RKO (cell line): Measurements from ENCODE around the gene CYSRT1.

Source experiments
- DNase-seq: peaks from one replicate; pipeline ENCODE4 v3.0.0-alpha.2; 2016; ENCODE audit warnings: low spot score

CYSRT1 gene

DNA sequence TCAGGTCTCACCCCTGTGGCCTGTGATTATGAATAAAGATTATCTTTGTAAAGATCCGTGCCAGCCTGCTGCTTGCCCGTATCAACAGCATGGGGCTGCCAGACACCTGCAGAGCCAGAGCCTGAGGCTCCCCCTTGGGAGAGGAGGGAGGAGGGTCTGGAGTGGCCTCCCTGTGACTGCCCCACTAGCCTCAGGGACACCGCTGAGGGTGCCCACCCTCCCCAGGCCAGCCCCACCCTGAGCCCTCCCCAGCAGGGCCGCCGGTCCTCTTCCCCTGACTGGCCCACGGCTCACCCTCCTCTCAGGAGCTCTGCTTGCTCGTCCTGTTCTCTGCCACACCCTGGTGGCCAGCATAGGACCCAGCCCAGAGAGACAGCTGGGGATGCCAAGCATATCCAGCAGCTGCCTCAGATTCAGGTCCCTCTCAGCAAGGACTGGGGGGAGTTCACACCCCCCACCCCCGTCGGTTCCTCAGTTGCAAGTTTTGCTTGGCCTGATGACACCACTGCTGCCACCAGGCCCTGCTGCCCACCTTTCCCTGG is 34.6 kb upstream of the CYSRT1 start:
- DNase-seq = peak; percentile 83

DNA sequence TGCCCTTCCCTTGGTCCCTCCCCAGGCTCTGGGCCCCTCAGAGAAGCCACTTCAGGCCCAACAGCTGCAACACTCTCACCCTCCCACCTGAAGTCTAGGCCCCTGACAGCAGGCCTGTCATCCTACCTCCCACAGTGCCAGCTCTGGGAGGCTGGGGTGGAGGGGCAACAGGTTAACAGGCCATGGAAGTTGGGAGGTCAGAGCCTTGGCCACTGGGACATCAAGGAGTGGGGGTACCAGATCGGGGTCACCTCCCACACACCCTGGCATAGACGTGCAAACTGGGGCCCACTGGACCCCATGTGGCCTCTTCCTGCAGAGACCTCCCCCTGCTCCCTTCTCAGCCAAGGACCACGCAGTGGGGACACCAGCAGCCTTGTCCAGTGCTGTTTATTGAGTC is 33.7 kb upstream of the CYSRT1 start:
- no peak for DNase-seq

DNA sequence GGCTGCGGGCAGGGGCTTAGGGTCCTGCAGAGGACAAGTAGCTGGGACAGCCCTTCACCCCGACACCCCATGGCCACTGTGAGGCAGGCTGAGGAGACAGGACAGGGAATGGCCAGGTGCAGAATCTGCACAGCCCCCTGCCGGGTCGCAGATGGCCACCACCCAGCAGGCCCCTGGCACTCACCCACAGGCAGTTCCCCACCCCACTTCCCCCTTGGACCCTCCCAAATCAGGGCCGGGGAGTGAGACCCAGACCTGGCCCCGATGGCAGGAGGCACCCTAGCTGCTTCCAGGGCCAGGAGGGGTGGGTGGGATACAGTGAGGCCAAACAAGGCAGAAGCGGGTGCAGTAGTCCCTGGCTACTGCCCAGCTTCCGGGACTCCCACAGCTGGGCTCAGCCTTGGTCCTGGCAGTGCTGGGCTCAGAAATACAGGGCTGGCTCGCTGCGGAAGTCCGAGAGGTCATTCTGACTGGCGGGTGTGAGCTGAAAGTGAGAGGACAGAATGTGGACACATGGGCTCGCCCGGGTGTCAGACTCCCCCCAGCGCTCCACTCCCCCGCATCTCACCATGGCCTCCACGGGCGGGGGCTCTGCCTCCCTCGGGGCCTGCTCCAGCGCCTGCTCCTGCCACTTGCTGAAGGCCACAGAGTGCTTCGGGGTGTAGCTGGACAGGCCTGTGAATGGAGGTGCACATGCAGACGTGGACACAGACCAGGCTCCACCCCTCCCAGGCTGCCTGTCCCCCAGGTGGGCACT is 33.1 kb upstream of the CYSRT1 start:
- DNase-seq = no peak

GRCh38 chr9:137192448-137192780 is 32.6 kb upstream of the CYSRT1 start:
- no peak for DNase-seq

GRCh38 chr9:137192859-137193258 is 32.1 kb upstream of the CYSRT1 start:
- DNase-seq = no peak

- no peak for DNase-seq
These were observed 31.2 kb upstream of the CYSRT1 start for GRCh38 chr9:137193771-137194170.

GRCh38 chr9:137194388-137194787 is 30.6 kb upstream of the CYSRT1 start:
- DNase-seq = no peak

DNA sequence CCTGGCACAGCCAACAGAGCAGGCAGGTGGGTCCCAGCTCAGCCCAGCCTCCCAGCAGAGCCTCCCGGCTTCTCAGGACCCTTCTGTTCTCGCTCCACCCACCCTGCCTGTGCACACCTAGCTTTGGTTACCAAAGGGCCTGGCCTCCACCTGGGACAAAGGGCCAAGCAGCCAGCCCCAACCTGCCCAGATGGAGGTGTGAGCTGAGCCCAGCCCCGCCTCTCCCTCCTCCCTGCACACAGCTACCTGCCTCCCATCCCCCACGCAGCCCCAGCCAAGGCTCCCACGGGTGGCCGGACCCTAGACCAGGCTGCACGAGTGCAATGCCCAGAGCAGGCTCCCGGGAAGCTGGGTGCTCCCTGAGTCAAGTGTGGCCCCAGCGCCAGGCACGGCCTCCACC is 30.1 kb upstream of the CYSRT1 start:
- no peak for DNase-seq

DNA sequence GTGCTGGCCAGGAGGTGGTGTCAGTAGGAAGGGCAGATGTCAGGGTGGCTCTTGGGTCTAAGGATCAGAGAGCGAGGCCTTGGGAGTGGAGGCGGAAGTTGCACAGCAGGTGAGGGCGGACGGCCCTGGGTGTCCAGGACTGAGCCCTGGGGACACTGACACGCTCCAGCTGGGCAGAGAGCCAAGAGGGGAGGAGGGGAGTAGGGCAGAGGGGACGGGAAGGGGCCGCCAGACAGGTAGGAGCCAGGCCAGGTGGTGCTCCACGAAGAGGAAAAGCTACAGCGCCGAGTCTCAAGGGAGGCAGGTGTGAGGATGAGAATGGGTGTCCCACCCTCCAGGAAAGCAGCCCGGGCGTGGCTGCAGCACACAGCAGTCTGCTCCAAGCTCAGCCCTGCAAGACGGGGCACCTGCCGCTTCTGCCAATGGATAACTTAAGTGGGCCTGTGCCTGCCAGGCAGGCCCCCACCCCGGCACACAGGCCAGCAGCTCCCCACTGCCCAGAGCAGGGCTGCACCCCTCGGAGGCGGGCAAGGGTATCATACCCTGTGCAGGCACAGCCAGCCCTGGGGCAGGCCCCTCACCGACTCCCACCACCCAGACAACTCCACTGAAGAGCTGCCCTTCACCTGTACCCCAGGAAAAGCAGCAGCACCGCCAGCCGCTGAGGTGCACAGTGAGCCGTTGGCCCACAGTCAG is 29.3 kb upstream of the CYSRT1 start:
- no peak for DNase-seq

DNA sequence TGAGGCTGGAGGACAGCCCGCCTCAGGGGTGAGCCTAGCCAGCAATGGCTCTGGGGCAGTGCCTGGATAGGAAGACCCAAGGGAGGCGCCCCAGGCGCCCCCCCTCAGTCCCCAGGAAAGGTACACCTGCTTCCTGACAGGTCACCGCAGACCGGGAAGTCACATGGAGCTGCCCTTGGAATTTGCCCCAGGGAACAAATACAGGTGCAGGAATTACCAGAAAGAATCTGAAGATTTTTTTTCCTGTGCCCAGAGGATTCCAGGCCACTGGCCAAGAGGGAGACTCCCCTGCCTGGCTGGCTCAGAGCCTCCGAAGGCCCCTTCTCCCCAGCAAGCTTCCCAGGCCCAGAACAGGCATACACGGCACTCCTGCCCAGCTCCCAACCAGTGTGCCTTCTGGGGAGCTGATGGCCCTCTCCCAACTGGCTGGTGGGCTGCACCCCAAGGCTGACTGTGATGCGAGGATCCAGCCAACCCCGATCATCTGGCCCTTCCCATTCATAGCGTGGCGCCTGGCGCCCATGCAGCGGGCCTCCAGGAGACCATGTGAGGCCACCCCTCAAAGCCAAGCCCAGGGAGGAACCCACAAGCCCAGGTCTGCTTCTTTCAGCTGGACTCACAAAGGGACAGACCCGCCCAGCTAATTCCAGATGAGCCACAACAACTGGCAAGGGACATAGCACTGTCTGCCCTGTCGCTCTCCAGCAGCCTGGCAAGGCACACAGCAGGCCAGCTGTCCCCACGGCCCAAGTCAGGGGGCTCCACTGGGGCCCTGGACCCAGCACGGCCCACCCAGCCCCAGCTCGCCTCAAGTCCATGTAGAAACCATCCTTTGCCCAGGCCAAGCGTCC is 26.7 kb upstream of the CYSRT1 start:
- no peak for DNase-seq

- peak; percentile 61 for DNase-seq
These were observed 26.1 kb upstream of the CYSRT1 start for GRCh38 chr9:137198902-137199283.

- peak; percentile 65 for DNase-seq
These were observed 25.4 kb upstream of the CYSRT1 start for GRCh38 chr9:137199411-137200121.

- peak; percentile 100 for DNase-seq
These were observed 24.4 kb upstream of the CYSRT1 start, which contains the start of gene TPRN for GRCh38 chr9:137200311-137201204. TSS of gene TPRN (minus strand) at chr9:137200741. CDS start at chr9:137200711, 30 bp downstream.

GRCh38 chr9:137201205-137201868 is 23.6 kb upstream of the CYSRT1 start:
- DNase-seq = peak; percentile 53

DNA sequence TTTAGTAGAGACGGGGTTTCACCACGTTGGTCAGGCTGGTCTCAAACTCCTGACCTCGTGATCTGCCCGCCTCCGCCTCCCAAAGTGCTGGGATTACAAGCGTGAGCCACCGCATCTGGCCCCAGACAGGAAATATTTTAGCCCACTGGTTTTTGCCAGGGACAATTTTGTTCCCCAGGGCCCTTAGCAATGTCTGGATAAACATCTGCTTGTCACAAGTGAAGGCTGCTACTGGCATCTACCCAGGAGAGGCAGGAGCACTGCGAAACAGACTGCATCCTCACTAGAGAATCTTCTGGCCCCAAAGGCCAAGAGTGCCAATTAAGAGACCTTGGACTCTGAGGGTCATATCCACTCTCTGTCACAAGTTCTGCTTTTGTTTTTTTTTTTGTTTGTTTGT is 22.0 kb upstream of the CYSRT1 start:
- DNase-seq = no peak

DNA sequence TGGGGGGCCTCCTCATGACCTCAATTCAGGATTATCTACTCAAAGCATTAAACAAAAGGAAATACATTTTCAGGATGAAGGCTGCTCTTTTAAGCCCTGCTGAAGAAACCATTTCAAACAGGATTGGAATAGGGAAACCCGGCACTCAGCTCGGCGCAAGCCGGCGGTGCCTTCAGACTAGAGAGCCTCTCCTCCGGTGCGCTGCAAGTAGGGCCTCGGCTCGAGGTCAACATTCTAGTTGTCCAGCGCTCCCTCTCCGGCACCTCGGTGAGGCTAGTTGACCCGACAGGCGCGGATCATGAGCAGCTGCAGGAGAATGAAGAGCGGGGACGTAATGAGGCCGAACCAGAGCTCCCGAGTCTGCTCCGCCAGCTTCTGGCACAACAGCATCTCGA is 20.2 kb upstream of the CYSRT1 start:
- DNase-seq = no peak

DNA sequence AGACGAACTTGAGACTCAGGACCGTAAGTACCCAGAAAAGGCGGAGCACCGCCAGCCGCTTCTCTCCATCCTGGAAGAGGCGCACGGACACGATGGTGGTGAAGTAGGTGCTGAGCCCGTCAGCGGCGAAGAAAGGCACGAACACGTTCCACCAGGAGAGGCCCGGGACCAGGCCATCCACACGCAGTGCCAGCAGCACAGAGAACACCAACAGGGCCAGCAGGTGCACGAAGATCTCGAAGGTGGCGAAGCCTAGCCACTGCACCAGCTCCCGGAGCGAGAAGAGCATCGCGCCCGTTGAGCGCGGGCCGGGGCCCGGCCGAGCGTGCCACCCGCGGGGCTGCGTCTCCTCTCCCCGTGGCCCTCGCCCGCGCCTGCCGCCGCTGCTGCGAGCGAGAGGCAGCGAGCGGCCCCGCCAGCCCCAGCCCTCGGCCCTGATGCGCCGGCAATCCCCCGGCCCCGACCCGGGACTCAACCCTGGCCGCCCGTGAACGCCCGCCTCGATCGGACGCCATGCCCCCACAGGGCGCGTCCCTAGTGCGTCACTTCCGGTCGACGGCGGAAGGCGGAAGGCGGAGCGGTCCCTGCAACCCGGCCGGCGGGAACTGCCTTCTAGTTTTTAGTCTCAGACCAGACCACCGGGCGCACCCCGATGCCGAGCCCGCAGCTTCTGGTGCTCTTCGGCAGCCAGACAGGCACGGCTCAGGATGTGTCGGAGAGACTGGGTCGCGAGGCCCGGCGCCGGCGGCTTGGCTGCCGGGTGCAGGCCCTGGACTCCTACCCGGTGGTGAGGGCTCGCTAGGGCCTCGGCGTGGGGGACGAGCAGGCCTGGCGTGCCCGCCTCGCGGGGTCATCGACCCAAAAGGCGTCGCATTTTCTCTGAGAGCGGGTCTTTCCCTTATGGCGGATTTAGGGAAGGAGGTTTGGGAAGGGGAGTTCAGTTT is 19.6 kb upstream of the CYSRT1 start, which contains the start of the genes NDOR1 and TMEM203:
Gene NDOR1 (plus strand): TSS at position 575 of the 944 bp plus-strand sequence. CDS start 78 bp downstream, at position 653.
Gene TMEM203 (minus strand): TSS at position 523 of the 944 bp plus-strand sequence. CDS start 234 bp downstream, at position 289.
- peak; percentile 93 for DNase-seq

- DNase-seq = no peak
These were observed 18.4 kb upstream of the CYSRT1 start for GRCh38 chr9:137206602-137207001.

DNA sequence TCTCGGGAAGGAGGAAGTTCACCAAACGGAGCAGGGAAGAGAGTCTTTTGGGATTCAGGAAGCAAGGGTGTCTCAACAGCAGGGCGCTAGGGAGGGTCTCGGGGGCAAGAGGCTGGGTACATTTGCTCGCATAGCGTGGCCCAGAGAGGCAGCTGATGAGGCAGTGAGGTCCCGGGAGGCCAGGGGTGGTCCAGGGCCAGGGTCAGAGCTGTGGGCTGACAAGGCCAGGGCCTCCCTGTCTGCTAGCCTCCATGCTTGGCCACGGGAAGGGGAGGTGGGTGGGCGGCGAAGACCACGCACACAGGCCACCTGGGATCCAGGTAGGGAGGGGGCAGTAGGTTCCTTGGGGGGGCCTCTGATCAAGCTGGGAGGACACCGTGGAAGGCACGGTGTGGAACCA is 13.4 kb upstream of the CYSRT1 start:
- no peak for DNase-seq
